HG02970 (cell line): ENCODE results near the gene OR52J3.

Source experiments
- ATAC-seq: cut with Tn5 transposase; IDR thresholded peaks from one replicate; pipeline ENCODE4 v1.9.1; 2021; ENCODE audit warnings: mild to moderate bottlenecking, moderate library complexity, moderate number of reproducible peaks; ENCODE audit not compliant: unreplicated experiment, low FRiP score

The OR52J3 gene

DNA sequence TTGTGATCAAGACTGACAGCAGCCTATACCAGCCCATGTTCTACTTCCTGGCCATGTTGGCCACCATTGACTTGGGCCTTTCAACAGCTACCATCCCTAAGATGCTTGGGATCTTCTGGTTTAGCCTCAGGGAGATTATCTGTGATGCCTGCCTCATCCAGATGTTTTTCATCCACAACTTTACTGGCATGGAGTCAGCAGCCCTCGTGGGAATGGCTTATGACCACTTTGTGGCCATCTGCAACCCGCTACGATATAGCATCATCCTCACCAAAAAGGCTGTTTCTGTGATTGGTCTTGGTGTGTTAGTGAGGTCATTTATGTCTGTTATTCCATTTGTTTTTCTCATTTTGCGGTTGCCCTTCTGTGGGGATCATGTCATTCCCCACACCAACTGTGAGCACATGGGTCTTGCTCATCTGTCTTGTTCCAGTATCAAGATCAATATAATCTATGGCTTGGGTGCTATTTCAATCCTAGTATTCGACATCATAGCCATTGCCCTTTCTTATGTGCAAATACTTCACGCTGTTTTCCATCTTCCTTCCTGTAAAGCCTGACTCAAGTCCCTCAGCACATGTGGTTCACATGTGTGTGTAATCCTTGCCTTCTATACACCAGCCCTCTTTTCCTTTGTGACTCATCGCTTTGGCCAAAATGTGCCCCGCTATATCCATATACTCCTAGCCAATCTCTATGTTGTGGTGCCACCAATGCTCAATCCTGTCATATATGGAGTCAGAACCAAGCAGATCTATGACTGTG is 46.7 kb downstream of the OR52J3 start:
- ATAC-seq: no peak

DNA sequence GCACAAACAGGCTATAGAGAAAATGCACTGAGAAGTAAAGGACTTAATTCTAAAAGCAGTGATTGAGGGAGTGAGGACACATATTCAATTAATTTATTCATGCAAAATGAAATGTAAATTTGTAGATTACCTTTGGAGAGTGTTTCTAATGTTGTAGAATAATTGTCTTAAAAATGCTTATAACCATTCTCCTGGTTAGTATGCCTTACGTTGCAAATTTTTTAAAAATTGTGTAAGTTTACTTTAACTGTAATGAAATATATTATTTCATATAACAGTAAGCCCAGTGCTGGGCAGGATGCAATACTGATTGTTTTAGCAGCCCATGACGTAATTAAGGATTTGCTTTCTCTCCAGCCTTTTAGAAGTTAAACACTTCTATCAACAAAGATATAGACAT is 49.7 kb downstream of the OR52J3 start:
- no peak for ATAC-seq
